Trophoblast cell (in vitro differentiated cells and primary cell): ENCODE results near the gene CACTIN.
A peak's percentile ranks its signal among the peaks of the same experiment; 100 is the strongest.
"Not testable (repeated sequence)": the region's sequence is repeated elsewhere in the genome, so short reads cannot be mapped to it uniquely, and the experiment has no call there.

Experiments
- DNase-seq, 2 donors: peaks; one replicate each; pipeline ENCODE4 v3.0.0-alpha.2; 2016
- H2AFZ ChIP-seq: 2 replicates; pipeline ENCODE4 v1.6.1; 2013; ENCODE audit warnings: low read length, moderate library complexity, mild to moderate bottlenecking; ENCODE audit not compliant: insufficient read depth, poor library complexity
- H2AK5ac ChIP-seq: 2 replicates; pipeline ENCODE4 v1.6.1; 2013; ENCODE audit warnings: mild to moderate bottlenecking, low read length
- H2BK120ac ChIP-seq: 2 replicates; pipeline ENCODE4 v1.6.1; 2013; ENCODE audit warnings: low read length, mild to moderate bottlenecking, moderate library complexity; ENCODE audit not compliant: insufficient read depth, poor library complexity
- H2BK12ac ChIP-seq: 2 replicates; pipeline ENCODE4 v1.6.1; 2013; ENCODE audit warnings: mild to moderate bottlenecking, low read length, moderate library complexity
- H2BK5ac ChIP-seq: 2 replicates; pipeline ENCODE4 v1.6.1; 2013; ENCODE audit warnings: low read length, low read depth, moderate library complexity, mild to moderate bottlenecking; ENCODE audit not compliant: poor library complexity
- H3K14ac ChIP-seq: 2 replicates; pipeline ENCODE4 v1.6.1; 2013; ENCODE audit warnings: mild to moderate bottlenecking, low read length
- H3K18ac ChIP-seq: 2 replicates; pipeline ENCODE4 v1.6.1; 2013; ENCODE audit warnings: mild to moderate bottlenecking, low read length
- H3K23ac ChIP-seq: 2 replicates; pipeline ENCODE4 v1.6.1; 2013; ENCODE audit warnings: low read length
- H3K27ac ChIP-seq: 2 replicates; pipeline ENCODE4 v1.5.1; 2013; ENCODE audit warnings: low read depth, mild to moderate bottlenecking, inconsistent platforms, low read length, moderate library complexity
- H3K27me3 ChIP-seq: 2 replicates; pipeline ENCODE4 v1.6.1; 2013; ENCODE audit warnings: inconsistent platforms, mild to moderate bottlenecking, low read length, moderate library complexity; ENCODE audit not compliant: insufficient read depth
- H3K36me3 ChIP-seq, 2 experiments: 1 replicate in 1 of 2; 2 replicates in 1 of 2; pipeline ENCODE4 v1.6.1; 2013; ENCODE audit warnings: low read length in 2 of 2, mild to moderate bottlenecking in 2 of 2, moderate library complexity in 1 of 2; ENCODE audit not compliant: insufficient read depth in 2 of 2, control insufficient read depth in 1 of 2
- H3K4ac ChIP-seq: 2 replicates; pipeline ENCODE4 v1.6.1; 2013; ENCODE audit warnings: low read depth, mild to moderate bottlenecking, low read length, moderate library complexity
- H3K4me1 ChIP-seq, 2 experiments: 1 replicate in 1 of 2; 2 replicates in 1 of 2; pipeline ENCODE4 v1.6.1; 2013; ENCODE audit warnings: low read length in 2 of 2, mild to moderate bottlenecking in 2 of 2, moderate library complexity in 1 of 2; ENCODE audit not compliant: insufficient read depth in 2 of 2, control insufficient read depth in 1 of 2
- H3K4me2 ChIP-seq: 2 replicates; pipeline ENCODE4 v1.6.1; 2013; ENCODE audit warnings: inconsistent platforms, mild to moderate bottlenecking, low read length, moderate library complexity
- H3K4me3 ChIP-seq: 2 replicates; pipeline ENCODE4 v1.5.1; 2013; ENCODE audit warnings: mild to moderate bottlenecking, low read depth, low read length, inconsistent platforms
- H3K79me1 ChIP-seq: one replicate; pipeline ENCODE4 v1.6.1; 2013; ENCODE audit warnings: low read length
- H3K79me2 ChIP-seq: 2 replicates; pipeline ENCODE4 v1.6.1; 2013; ENCODE audit warnings: low read length, mild to moderate bottlenecking; ENCODE audit not compliant: control insufficient read depth, insufficient read depth, poor library complexity
- H3K9ac ChIP-seq: 2 replicates; pipeline ENCODE4 v1.6.1; 2013; ENCODE audit warnings: mild to moderate bottlenecking, low read length
- H3K9me3 ChIP-seq: 2 replicates; pipeline ENCODE4 v1.6.1; 2013; ENCODE audit warnings: low read depth, mild to moderate bottlenecking, control low read depth, inconsistent platforms, low read length; ENCODE audit not compliant: insufficient read depth
- H4K12ac ChIP-seq: 2 replicates; pipeline ENCODE4 v1.6.1; 2013; ENCODE audit warnings: low read depth, mild to moderate bottlenecking, low read length, moderate library complexity
- H4K8ac ChIP-seq: 2 replicates; pipeline ENCODE4 v1.6.1; 2013; ENCODE audit warnings: low read depth, mild to moderate bottlenecking, low read length, moderate library complexity
- H4K91ac ChIP-seq: one replicate; pipeline ENCODE4 v1.6.1; 2013; ENCODE audit warnings: low read depth, mild to moderate bottlenecking, low read length, moderate library complexity
- WGBS: extraction: QIAGEN DNeasy Blood & Tissue Kit; methylation state at CpG from one replicate; pipeline ENCODE4 v1.1.7; 2013; ENCODE audit warnings: missing lambda C conversion rate; ENCODE audit not compliant: insufficient read length, insufficient coverage; ENCODE audit errors: extremely low coverage; 5-methylcytosine and 5-hydroxymethylcytosine counted together

CACTIN gene

DNA sequence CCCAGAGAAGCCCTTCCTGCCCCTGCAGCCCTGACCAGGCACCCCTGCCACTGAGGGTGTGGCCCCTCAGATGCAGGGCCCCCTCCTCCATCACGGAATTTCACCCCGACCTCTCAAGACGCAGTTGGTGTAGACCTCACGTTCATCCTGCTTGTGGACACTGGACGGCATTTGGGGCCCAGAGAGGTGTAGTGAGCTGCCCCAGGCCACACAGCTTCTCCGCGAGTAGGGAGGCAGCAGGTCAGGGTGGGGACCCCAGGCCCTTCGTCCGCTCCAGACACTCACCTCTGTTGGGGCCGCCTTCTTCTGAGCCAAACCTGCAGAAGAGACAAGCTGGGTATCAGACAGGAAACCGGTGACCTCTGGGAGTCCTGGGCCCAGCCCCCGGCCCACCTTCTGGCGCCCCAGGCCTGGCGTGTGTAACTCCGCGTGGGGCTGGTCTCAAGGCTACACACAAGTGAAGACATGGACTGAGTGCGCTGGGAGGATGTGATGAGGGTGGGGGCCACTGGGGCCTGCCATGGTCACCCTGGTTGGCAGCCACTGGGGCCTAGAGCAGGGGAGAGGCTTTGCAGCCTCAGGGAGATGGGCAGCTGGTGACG lies 40.5 kb upstream of the CACTIN start:
- H3K27me3 ChIP-seq, result no peaks in the 10 kb centered on the region
- no peak overlapping the region for H4K8ac ChIP-seq
- H3K18ac ChIP-seq, result no peak overlapping the region
- H3K14ac ChIP-seq, result no peak overlapping the region
- H3K9ac ChIP-seq, result no peak overlapping the region
- peaks cover 5% of the 10 kb centered on the region for H3K79me2 ChIP-seq
- H2BK5ac ChIP-seq, result no peak overlapping the region
- no peak overlapping the region for H3K4me2 ChIP-seq
- H3K4me3 ChIP-seq, result no peak overlapping the region
- no peak overlapping the region for H3K4ac ChIP-seq
- H2BK120ac ChIP-seq, result no peak overlapping the region
- no peak overlapping the region for H2BK12ac ChIP-seq
- WGBS, result no CpG with 5 or more reads among the region's 18 CpGs
- H3K4me1 ChIP-seq, result peaks cover 17 to 28% of the 10 kb centered on the region in 2 experiments
- no peak overlapping the region for H3K27ac ChIP-seq
- peaks cover 29 to 34% of the 10 kb centered on the region in 2 experiments for H3K36me3 ChIP-seq
- peaks cover 15% of the 10 kb centered on the region for H3K79me1 ChIP-seq
- no peak overlapping the region for H3K23ac ChIP-seq
- H3K9me3 ChIP-seq, result peaks cover 2% of the 10 kb centered on the region
- no peak overlapping the region for H2AK5ac ChIP-seq
- no peak overlapping the region for H2AFZ ChIP-seq
- H4K91ac ChIP-seq, result no peak overlapping the region
- H4K12ac ChIP-seq, result no peak overlapping the region
- no peak for DNase-seq

DNA sequence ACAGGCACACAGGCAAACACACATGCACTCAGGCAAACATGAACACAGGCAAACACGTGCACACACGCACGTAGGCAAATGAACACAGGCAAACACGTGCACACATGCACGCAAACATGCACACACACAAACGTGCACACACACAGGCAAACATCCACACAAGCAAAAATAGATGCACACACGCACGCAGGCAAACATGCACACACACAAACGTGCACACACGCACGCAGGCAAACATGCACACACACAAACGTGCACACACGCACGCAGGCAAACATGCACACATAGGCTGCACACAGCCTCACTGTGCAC lies 39.9 kb upstream of the CACTIN start:
- WGBS, result no CpG with 5 or more reads among the region's 14 CpGs
- H3K4me2 ChIP-seq, H2AFZ ChIP-seq, H3K18ac ChIP-seq, H4K12ac ChIP-seq, H3K4ac ChIP-seq, DNase-seq, H3K9me3 ChIP-seq, H2BK5ac ChIP-seq, H2BK12ac ChIP-seq, H3K14ac ChIP-seq, H3K27ac ChIP-seq, H3K23ac ChIP-seq, H2AK5ac ChIP-seq, H3K79me2 ChIP-seq, H4K91ac ChIP-seq, H2BK120ac ChIP-seq, H3K27me3 ChIP-seq, H4K8ac ChIP-seq: not testable (repeated sequence)
- peaks cover 13% of the 10 kb centered on the region for H3K79me1 ChIP-seq
- H3K4me3 ChIP-seq, result peak overlapping the region; percentile 42
- peaks cover 17 to 26% of the 10 kb centered on the region in 2 experiments for H3K4me1 ChIP-seq
- H3K9ac ChIP-seq, result peak overlapping the region; percentile 4
- H3K36me3 ChIP-seq, result peaks cover 35 to 40% of the 10 kb centered on the region in 2 experiments

DNA sequence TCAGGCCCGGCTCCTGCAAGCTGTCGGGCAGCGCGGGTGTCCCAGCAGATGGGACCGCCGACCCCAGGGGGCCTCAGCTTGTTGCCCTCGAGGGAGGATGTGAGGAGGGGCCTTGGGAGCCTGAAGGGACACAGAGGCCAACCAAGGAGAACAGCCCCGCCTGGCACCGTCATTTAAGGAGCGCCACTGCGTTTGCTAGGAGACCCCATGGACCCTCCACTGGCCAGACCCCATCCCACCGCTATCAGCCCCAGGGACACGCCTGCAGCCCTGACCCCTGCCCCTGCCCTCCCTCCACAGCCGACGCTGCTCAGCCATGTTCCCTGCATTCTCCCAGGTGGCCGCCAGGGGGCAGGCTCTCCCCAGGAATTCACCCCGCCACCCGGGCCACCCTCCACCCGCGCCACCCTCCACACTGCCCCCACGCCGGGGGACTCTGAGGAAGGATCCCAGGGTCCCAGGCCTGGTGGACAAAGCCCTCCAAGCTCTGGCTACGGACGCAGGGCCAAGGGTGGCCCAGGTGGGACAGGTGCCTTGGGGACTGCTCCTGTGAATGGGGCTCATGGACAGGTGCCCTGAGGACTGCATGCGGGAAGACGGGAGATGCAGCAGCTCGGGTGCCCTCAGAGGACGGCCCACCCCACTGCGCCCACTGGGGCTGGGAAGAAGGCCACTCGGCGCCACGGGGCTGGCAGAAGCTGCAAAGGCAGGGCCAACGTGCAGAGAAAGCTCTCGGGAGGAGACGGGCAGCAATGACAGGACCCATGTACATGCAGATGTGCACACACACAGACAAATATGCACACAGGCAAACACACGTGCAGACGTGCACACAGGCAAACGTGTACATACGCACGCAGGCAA lies 39.3 kb upstream of the CACTIN start:
- no peak overlapping the region for H4K91ac ChIP-seq
- no peak overlapping the region for H3K4ac ChIP-seq
- no peak overlapping the region for H2BK120ac ChIP-seq
- peaks cover 2% of the 10 kb centered on the region for H3K9me3 ChIP-seq
- H3K27ac ChIP-seq, result no peak overlapping the region
- no peak overlapping the region for H2BK12ac ChIP-seq
- H4K8ac ChIP-seq, result peak overlapping the region; percentile 27
- no peak overlapping the region for H2BK5ac ChIP-seq
- peaks cover 12 to 21% of the 10 kb centered on the region in 2 experiments for H3K4me1 ChIP-seq
- H3K36me3 ChIP-seq, result peaks cover 40 to 46% of the 10 kb centered on the region in 2 experiments
- DNase-seq, result peak in 1 of 2 donors; percentile 55
- H4K12ac ChIP-seq, result no peak overlapping the region
- H3K9ac ChIP-seq, result peak overlapping the region; percentile 4
- H2AK5ac ChIP-seq, result no peak overlapping the region
- no peak overlapping the region for H3K4me2 ChIP-seq
- H3K27me3 ChIP-seq, result no peaks in the 10 kb centered on the region
- peaks cover 3% of the 10 kb centered on the region for H3K79me2 ChIP-seq
- H3K79me1 ChIP-seq, result peaks cover 13% of the 10 kb centered on the region
- no peak overlapping the region for H3K18ac ChIP-seq
- H3K14ac ChIP-seq, result no peak overlapping the region
- no peak overlapping the region for H2AFZ ChIP-seq
- no CpG with 5 or more reads among the region's 40 CpGs for WGBS
- no peak overlapping the region for H3K23ac ChIP-seq
- H3K4me3 ChIP-seq, result peak overlapping the region; percentile 42

DNA sequence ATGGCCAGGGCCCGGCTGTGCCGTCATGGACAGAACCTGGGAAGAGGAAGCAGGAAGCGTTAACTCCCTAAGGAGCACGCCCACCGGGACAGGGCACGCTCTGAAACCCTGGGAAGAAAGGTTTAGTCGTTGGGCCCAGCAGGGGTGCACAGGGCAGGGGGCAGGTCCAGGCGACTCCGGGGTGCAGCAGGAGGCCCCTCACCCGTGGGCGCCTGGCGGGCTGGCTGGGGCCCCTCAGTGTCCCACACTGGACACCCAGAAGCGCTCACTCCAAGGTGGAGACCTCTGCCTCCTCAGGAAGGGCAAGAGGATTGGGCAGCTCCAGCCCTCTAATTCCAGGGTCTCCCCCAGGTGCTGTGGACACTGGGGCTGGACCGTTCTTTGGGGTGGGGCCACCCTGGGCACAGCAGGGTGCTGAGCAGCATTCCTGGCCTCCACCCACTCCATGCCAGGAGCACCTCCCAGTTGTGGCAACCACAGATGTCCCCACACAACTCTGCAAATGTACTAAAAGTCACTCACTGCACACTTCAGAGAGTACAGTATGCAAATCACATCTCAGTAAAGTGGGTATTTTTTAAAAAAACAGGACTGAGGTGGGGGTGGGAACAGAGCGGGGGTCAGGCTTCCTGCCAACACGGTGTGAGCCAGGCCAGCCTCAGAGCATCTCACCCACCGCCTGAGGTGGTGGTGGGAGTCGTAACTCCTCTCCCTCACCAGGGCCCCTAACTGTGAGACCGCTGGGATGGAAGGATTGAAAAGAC lies 38.5 kb upstream of the CACTIN start:
- Histone ChIP-seq H2AFZ (no peak overlapping the region), H4K91ac (no peak overlapping the region), H3K79me2 (no peaks in the 10 kb centered on the region), H3K27me3 (no peaks in the 10 kb centered on the region), H3K27ac (no peak overlapping the region), H3K4me1 (peaks cover 4 to 12% of the 10 kb centered on the region in 2 experiments), H3K18ac (no peak overlapping the region), H3K9ac (no peak overlapping the region), H2AK5ac (no peak overlapping the region), H3K4me3 (no peak overlapping the region), H3K14ac (no peak overlapping the region), H3K36me3 (peaks cover 47 to 53% of the 10 kb centered on the region in 2 experiments), H3K4me2 (no peak overlapping the region), H3K79me1 (peaks cover 6% of the 10 kb centered on the region), H3K9me3 (peaks cover 2% of the 10 kb centered on the region), H2BK120ac (no peak overlapping the region), H4K8ac (no peak overlapping the region), H2BK5ac (no peak overlapping the region), H4K12ac (no peak overlapping the region), H2BK12ac (no peak overlapping the region), H3K4ac (no peak overlapping the region), H3K23ac (no peak overlapping the region)
- DNase-seq, result no peak
- no CpG with 5 or more reads among the region's 19 CpGs for WGBS
